ENCODE measurements around the gene ADAMTSL1.

Gene ADAMTSL1

DNA sequence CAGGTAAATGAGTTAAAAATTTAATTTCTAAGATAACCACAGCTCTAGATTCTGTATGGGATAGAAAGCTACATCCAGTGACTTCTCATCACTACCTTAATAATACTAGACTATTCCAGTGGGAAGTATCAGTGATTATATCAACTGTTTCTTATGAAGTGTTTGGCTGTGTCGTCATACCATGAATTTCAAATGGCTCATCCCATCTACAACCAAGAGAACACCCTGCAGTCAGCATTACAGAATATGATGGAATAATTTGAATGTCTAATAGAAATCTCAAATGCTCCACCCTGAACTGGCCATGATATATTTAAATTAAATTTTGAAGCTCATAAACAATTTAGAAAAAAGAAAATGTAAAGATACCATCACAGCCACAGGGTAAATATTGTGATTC is 245.0 kb downstream of the ADAMTSL1 start:
- H3K27ac Mint-ChIP-seq: no peak overlapping the region
- no peaks in the 10 kb centered on the region for H3K4me1 Mint-ChIP-seq (ENCODE audit: low read depth)
- no peaks in the 10 kb centered on the region for H3K27me3 Mint-ChIP-seq (ENCODE audit: low read depth)
- no peaks in the 10 kb centered on the region for H3K36me3 Mint-ChIP-seq (ENCODE audit: low read depth)
- no peaks in the 10 kb centered on the region for H3K9me3 Mint-ChIP-seq
- no peak overlapping the region for H3K4me3 Mint-ChIP-seq
- no peak for DNase-seq (ENCODE audit: low spot score)

- H3K4me1 Mint-ChIP-seq (ENCODE audit: low read depth): no peaks in the 10 kb centered on the region
- no peak for DNase-seq (ENCODE audit: low spot score)
These were observed 246.7 kb downstream of the ADAMTSL1 start for GRCh38 chr9:18720691-18721090.

DNA sequence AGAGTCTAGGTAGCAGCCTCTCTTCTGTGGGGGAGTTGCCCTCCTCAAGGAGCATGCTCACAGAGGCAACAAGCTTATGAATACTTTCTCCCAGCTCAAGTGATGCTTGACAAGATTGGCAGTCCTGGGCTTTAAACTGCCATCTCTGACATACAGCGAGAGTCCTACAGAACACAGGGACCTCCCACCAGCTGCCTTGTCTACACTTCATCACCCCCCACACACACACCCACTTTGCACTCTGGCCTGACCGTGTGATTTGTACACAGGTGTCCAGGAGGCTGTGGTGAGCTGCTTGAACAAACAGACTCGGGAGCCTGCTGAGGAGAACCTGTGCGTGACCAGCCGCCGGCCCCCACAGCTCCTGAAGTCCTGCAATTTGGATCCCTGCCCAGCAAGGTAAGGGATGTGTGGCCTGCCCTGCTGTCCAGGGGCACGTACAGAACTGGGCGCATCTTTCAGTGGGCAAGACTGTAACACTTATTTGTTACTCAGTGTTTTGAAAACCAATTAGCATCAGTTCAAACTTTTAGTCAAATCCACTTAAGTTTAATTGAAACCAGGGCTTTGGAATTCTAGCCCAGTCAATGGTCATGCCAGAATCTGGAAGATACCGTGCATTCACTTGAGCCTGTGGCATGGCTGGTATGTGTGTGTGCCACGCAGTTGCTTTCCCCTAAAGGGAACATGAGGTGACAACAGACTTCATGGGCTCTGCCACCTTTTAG is 247.5 kb downstream of the ADAMTSL1 start:
- H3K4me3 Mint-ChIP-seq: no peak overlapping the region
- H3K36me3 Mint-ChIP-seq (ENCODE audit: low read depth): no peaks in the 10 kb centered on the region
- H3K4me1 Mint-ChIP-seq (ENCODE audit: low read depth): no peaks in the 10 kb centered on the region
- no peaks in the 10 kb centered on the region for H3K27me3 Mint-ChIP-seq (ENCODE audit: low read depth)
- H3K9me3 Mint-ChIP-seq: no peaks in the 10 kb centered on the region
- no peak overlapping the region for H3K27ac Mint-ChIP-seq
- no peak for DNase-seq (ENCODE audit: low spot score)

More at GRCh38 chr9:18720691-18721090, 246.7 kb downstream of the ADAMTSL1 start:
- H3K4me3 Mint-ChIP-seq: no peak overlapping the region
- no peaks in the 10 kb centered on the region for H3K36me3 Mint-ChIP-seq (ENCODE audit: low read depth)
- H3K27ac Mint-ChIP-seq: no peak overlapping the region
- no peaks in the 10 kb centered on the region for H3K9me3 Mint-ChIP-seq
- no peaks in the 10 kb centered on the region for H3K27me3 Mint-ChIP-seq (ENCODE audit: low read depth)

- Mint-ChIP-seq H3K4me1 (ENCODE audit: low read depth) (no peaks in the 10 kb centered on the region), H3K27ac (no peak overlapping the region), H3K27me3 (ENCODE audit: low read depth) (no peaks in the 10 kb centered on the region), H3K9me3 (no peaks in the 10 kb centered on the region), H3K36me3 (ENCODE audit: low read depth) (no peaks in the 10 kb centered on the region), H3K4me3 (no peak overlapping the region)
- no peak for DNase-seq (ENCODE audit: low spot score)
These were observed 248.0 kb downstream of the ADAMTSL1 start for GRCh38 chr9:18721995-18722310.

DNA sequence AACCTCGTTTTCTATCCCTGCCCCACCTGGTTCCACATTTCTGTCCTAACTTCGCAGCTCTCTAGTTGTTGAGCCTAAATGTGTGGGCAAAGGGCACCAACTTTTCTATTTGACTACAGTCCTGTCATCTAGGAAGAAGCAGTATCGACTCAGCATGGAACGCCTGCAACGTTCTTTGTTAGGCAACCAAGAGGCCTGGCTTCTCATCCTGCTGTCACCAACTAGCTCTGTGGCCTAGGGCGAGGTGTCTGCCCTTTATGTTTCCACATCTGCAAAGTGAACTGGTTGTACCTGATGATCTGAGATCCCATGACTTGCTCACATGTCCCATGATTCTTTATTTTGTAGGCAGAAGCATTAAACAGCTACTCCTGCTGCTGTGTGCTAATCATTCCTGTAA is 248.9 kb downstream of the ADAMTSL1 start:
- Mint-ChIP-seq H3K9me3 (no peaks in the 10 kb centered on the region), H3K4me3 (no peak overlapping the region), H3K4me1 (ENCODE audit: low read depth) (no peaks in the 10 kb centered on the region), H3K36me3 (ENCODE audit: low read depth) (no peaks in the 10 kb centered on the region), H3K27ac (no peak overlapping the region), H3K27me3 (ENCODE audit: low read depth) (no peaks in the 10 kb centered on the region)
- no peak for DNase-seq (ENCODE audit: low spot score)

DNA sequence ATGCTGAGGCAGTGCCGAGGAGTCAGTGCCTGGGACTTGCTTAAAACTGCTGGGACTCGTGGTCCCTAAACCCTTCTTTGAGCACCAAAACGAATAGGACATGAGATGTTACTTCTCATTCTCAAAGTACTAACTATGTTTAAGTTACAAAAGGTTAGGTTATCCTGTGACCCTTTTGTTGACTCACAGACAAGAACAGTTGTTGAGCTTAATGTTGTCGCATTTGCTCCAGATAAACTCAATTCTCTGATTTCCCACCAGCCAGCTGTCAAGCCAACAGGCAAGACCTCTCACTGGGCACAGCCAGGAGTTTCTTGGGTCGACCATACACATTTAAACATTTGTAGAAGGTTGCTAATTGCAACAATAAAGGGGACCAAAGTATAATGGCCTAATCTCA is 249.4 kb downstream of the ADAMTSL1 start:
- Mint-ChIP-seq H3K4me1 (ENCODE audit: low read depth) (no peaks in the 10 kb centered on the region), H3K27ac (no peak overlapping the region), H3K36me3 (ENCODE audit: low read depth) (no peaks in the 10 kb centered on the region), H3K9me3 (no peaks in the 10 kb centered on the region), H3K27me3 (ENCODE audit: low read depth) (no peaks in the 10 kb centered on the region), H3K4me3 (no peak overlapping the region)
- DNase-seq (ENCODE audit: low spot score): no peak

DNA sequence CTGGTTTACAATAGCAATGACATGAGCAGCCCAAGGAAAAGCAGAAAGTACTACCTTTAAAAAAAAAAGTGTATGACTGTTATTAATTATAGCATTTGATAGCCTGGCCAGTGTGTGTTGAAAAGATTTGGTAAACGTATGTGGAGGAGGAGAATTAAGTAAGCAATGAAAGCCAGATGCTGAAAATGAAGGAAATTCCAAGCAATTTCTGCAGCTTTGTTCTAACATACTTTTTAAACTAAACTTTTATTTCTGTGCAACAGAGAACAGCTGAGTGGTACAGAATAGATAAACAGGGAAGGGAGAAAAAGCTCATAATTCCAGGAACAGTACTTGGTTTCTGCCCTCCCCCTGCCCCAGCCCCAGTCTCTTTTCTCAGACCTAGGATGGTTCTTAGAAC is 252.6 kb downstream of the ADAMTSL1 start:
- no peaks in the 10 kb centered on the region for H3K27me3 Mint-ChIP-seq (ENCODE audit: low read depth)
- H3K27ac Mint-ChIP-seq: no peak overlapping the region
- H3K36me3 Mint-ChIP-seq (ENCODE audit: low read depth): no peaks in the 10 kb centered on the region
- no peak overlapping the region for H3K4me3 Mint-ChIP-seq
- no peaks in the 10 kb centered on the region for H3K4me1 Mint-ChIP-seq (ENCODE audit: low read depth)
- H3K9me3 Mint-ChIP-seq: no peaks in the 10 kb centered on the region
- no peak for DNase-seq (ENCODE audit: low spot score)

DNA sequence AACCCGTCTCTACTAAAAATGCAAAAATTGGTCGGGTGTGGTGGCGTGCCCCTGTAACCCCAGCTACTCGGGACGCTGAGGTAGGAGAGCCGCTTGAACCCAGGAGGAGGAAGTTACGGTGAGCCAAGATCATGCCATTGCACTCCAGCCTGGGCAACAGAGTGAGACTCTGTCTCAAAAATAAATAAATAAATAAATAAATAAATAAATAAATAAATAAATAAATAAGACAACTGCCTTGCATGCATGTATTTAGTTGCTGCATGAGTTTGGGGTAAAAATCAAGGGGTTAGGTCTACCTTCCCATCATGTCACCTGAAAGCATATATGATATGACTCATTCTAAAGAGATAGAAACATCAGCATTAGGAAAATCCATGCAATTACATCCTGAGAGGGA is 254.0 kb downstream of the ADAMTSL1 start:
- no peaks in the 10 kb centered on the region for H3K36me3 Mint-ChIP-seq (ENCODE audit: low read depth)
- no peak overlapping the region for H3K27ac Mint-ChIP-seq

GRCh38 chr9:18728642-18729041 is 254.7 kb downstream of the ADAMTSL1 start:
- Mint-ChIP-seq H3K4me3 (no peak overlapping the region), H3K27me3 (ENCODE audit: low read depth) (no peaks in the 10 kb centered on the region), H3K27ac (no peak overlapping the region), H3K9me3 (no peaks in the 10 kb centered on the region), H3K4me1 (ENCODE audit: low read depth) (no peaks in the 10 kb centered on the region), H3K36me3 (ENCODE audit: low read depth) (no peaks in the 10 kb centered on the region)
- DNase-seq (ENCODE audit: low spot score): no peak

More for the DNA sequence above, 254.0 kb downstream of the ADAMTSL1 start:
- no peaks in the 10 kb centered on the region for H3K27me3 Mint-ChIP-seq (ENCODE audit: low read depth)
- no peak overlapping the region for H3K4me3 Mint-ChIP-seq
- DNase-seq (ENCODE audit: low spot score): no peak
- H3K4me1 Mint-ChIP-seq (ENCODE audit: low read depth): no peaks in the 10 kb centered on the region
- H3K9me3 Mint-ChIP-seq: no peaks in the 10 kb centered on the region

- no peaks in the 10 kb centered on the region for H3K9me3 Mint-ChIP-seq
- H3K27me3 Mint-ChIP-seq (ENCODE audit: low read depth): no peaks in the 10 kb centered on the region
- DNase-seq (ENCODE audit: low spot score): no peak
- no peak overlapping the region for H3K4me3 Mint-ChIP-seq
- no peaks in the 10 kb centered on the region for H3K36me3 Mint-ChIP-seq (ENCODE audit: low read depth)
- no peaks in the 10 kb centered on the region for H3K4me1 Mint-ChIP-seq (ENCODE audit: low read depth)
- H3K27ac Mint-ChIP-seq: no peak overlapping the region
These were observed 256.3 kb downstream of the ADAMTSL1 start for GRCh38 chr9:18730241-18730640.

- no peak for DNase-seq (ENCODE audit: low spot score)
- no peaks in the 10 kb centered on the region for H3K9me3 Mint-ChIP-seq
- H3K4me1 Mint-ChIP-seq (ENCODE audit: low read depth): no peaks in the 10 kb centered on the region
- H3K27ac Mint-ChIP-seq: no peak overlapping the region
- H3K36me3 Mint-ChIP-seq (ENCODE audit: low read depth): no peaks in the 10 kb centered on the region
- H3K27me3 Mint-ChIP-seq (ENCODE audit: low read depth): peaks cover 2% of the 10 kb centered on the region
- no peak overlapping the region for H3K4me3 Mint-ChIP-seq
These were observed 265.2 kb downstream of the ADAMTSL1 start for GRCh38 chr9:18739127-18739526.

- no peak for DNase-seq (ENCODE audit: low spot score)
These were observed 265.8 kb downstream of the ADAMTSL1 start for GRCh38 chr9:18739641-18740318.

DNA sequence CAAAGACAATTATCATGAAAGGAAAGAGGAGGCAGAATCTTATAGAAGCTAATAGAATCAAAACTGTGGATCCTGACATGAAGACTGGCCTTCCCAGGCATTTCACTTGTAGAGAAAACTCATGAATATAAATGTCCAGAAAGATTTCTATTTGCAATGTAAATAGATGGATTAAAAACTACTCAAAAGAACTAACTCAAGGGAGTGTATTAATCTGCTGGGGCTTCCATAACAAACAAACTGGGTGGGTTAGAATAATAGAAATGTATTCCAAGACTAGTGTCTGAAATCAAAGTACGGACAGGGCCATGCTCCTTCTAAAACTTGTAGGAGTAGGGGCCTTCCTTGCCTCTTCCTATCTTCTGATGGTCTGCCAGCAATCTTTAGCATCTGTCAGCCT is 267.4 kb downstream of the ADAMTSL1 start:
- no peaks in the 10 kb centered on the region for H3K4me1 Mint-ChIP-seq (ENCODE audit: low read depth)

More at GRCh38 chr9:18739641-18740318, 265.8 kb downstream of the ADAMTSL1 start:
- no peak overlapping the region for H3K4me3 Mint-ChIP-seq
- H3K27me3 Mint-ChIP-seq (ENCODE audit: low read depth): peaks cover 2% of the 10 kb centered on the region
- no peaks in the 10 kb centered on the region for H3K4me1 Mint-ChIP-seq (ENCODE audit: low read depth)
- no peaks in the 10 kb centered on the region for H3K9me3 Mint-ChIP-seq
- no peaks in the 10 kb centered on the region for H3K36me3 Mint-ChIP-seq (ENCODE audit: low read depth)
- no peak overlapping the region for H3K27ac Mint-ChIP-seq

DNA sequence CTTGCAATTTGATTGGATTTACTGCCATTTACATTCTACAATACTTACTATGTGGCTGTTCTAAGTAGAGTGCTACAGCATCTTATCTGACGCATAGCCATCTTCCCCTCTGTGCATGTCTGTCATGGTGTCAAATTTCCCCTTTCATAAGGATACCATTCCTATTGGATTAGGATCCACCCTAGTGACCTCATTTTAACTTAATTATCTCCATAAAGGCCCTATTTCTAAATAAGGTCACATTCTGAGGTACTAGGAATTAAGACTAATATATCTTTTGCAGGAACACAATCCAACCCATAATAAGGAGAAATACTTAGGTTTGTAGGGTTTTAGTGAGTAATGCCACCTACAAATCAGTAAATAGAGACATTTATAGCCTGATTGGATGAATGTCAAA is 268.0 kb downstream of the ADAMTSL1 start:
- Mint-ChIP-seq H3K36me3 (ENCODE audit: low read depth) (no peaks in the 10 kb centered on the region), H3K4me3 (no peak overlapping the region), H3K27me3 (ENCODE audit: low read depth) (peaks cover 2% of the 10 kb centered on the region), H3K9me3 (no peaks in the 10 kb centered on the region), H3K4me1 (ENCODE audit: low read depth) (no peaks in the 10 kb centered on the region), H3K27ac (no peak overlapping the region)
- DNase-seq (ENCODE audit: low spot score): no peak

More for the DNA sequence above, 267.4 kb downstream of the ADAMTSL1 start:
- no peaks in the 10 kb centered on the region for H3K36me3 Mint-ChIP-seq (ENCODE audit: low read depth)
- no peaks in the 10 kb centered on the region for H3K9me3 Mint-ChIP-seq
- DNase-seq (ENCODE audit: low spot score): no peak
- H3K4me3 Mint-ChIP-seq: no peak overlapping the region
- no peak overlapping the region for H3K27ac Mint-ChIP-seq
- peaks cover 2% of the 10 kb centered on the region for H3K27me3 Mint-ChIP-seq (ENCODE audit: low read depth)

DNA sequence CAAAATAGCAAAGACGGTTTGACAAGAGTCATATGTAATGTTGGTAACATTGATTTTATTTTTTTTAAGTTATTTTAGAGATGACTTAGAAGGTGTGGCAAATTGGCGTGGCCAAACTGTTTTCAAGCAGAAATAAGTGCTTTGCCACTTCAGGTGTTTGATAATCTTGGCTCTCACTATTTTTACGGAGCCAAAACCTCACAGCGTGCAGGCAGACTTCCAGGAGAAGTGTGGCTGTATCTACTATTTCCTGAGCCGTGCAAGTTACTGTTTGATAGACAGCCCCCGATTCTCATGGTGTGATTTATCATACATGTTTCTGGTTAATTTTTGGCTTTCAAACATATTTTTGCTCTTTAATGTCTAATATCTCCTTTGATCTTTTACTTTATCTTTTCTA is 269.5 kb downstream of the ADAMTSL1 start:
- DNase-seq (ENCODE audit: low spot score): no peak
- H3K4me3 Mint-ChIP-seq: no peak overlapping the region

More for the DNA sequence above, 269.5 kb downstream of the ADAMTSL1 start:
- Mint-ChIP-seq H3K27ac (no peak overlapping the region), H3K9me3 (no peaks in the 10 kb centered on the region), H3K27me3 (ENCODE audit: low read depth) (peaks cover 2% of the 10 kb centered on the region), H3K4me1 (ENCODE audit: low read depth) (no peaks in the 10 kb centered on the region), H3K36me3 (ENCODE audit: low read depth) (no peaks in the 10 kb centered on the region)
